ENCODE data around the gene TANGO6.

Gene TANGO6

GRCh38 chr16:68943961-68944360 is 100.6 kb downstream of the TANGO6 start:
- Mint-ChIP-seq H3K4me1 (no peaks in the 10 kb centered on the region), H3K4me3 (no peak overlapping the region), H3K9me3 (no peaks in the 10 kb centered on the region), H3K27me3 (no peaks in the 10 kb centered on the region), H3K27ac (no peak overlapping the region), H3K36me3 (peaks cover 36% of the 10 kb centered on the region)
- no peak for DNase-seq (ENCODE audit: low spot score in 2 of 2)
- ATAC-seq (ENCODE audit: low read depth) = no peak

GRCh38 chr16:68948230-68948910 is 105.0 kb downstream of the TANGO6 start:
- no peak overlapping the region for H3K27ac Mint-ChIP-seq
- no peak for DNase-seq (ENCODE audit: low spot score in 2 of 2)

DNA sequence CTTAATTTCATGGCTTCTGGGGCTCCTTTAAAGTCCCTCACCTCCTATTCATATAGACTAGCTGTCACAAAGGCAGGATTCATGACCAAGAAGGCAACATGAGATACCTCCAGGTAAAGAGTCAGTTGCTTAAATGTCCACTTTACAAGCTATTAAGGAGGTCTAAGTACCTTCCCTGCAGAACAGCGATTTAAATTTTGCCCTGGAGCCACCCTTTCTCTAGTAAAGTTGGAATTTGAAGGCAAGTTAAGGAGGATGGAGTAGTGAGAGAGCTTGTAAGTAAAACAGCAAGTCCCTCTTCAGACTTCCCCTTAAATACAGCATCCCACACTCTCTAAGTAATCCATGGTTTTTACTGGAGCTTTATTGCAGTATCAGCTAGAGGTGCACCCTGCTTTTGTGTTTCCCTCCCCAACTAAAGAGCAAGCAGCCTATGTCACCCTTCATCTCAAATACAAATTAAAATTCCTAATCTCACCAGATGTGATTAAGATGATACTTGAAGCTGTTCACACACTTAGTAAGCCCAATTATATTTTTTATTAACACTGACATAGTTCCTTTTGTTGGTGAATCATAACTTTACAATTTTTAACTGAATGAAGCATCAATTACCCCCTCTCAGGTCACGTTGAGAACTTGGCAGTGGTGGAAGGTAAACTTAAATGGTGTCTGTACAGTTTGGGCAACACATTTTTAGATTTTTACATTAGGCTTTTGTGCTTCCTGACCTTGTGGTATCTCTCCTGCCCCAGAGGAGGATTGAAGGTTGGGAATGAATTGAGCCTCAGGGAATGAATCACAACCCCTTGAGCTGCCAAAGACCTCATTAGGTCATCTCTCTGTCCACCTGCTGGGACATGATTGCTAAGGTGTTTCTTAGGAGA is 108.9 kb downstream of the TANGO6 start:
- Mint-ChIP-seq H3K27ac (no peak overlapping the region), H3K36me3 (peaks cover 5% of the 10 kb centered on the region)

More at GRCh38 chr16:68948230-68948910, 105.0 kb downstream of the TANGO6 start:
- H3K4me3 Mint-ChIP-seq = no peak overlapping the region
- ATAC-seq (ENCODE audit: low read depth) = no peak
- H3K36me3 Mint-ChIP-seq = peaks cover 27% of the 10 kb centered on the region
- no peaks in the 10 kb centered on the region for H3K4me1 Mint-ChIP-seq
- H3K9me3 Mint-ChIP-seq = no peaks in the 10 kb centered on the region
- H3K27me3 Mint-ChIP-seq = no peaks in the 10 kb centered on the region

GRCh38 chr16:68954911-68955635 is 111.7 kb downstream of the TANGO6 start:
- Mint-ChIP-seq H3K9me3 (no peaks in the 10 kb centered on the region), H3K36me3 (no peaks in the 10 kb centered on the region), H3K4me3 (no peak overlapping the region), H3K27me3 (no peaks in the 10 kb centered on the region), H3K27ac (no peak overlapping the region), H3K4me1 (no peaks in the 10 kb centered on the region)
- ATAC-seq (ENCODE audit: low read depth) (no peak), DNase-seq (ENCODE audit: low spot score in 2 of 2) (no peak)

More for the DNA sequence above, 108.9 kb downstream of the TANGO6 start:
- no peak for DNase-seq (ENCODE audit: low spot score in 2 of 2)
- H3K9me3 Mint-ChIP-seq = no peaks in the 10 kb centered on the region
- H3K4me1 Mint-ChIP-seq = no peaks in the 10 kb centered on the region
- H3K27me3 Mint-ChIP-seq = no peaks in the 10 kb centered on the region
- ATAC-seq (ENCODE audit: low read depth) = no peak
- H3K4me3 Mint-ChIP-seq = no peak overlapping the region

DNA sequence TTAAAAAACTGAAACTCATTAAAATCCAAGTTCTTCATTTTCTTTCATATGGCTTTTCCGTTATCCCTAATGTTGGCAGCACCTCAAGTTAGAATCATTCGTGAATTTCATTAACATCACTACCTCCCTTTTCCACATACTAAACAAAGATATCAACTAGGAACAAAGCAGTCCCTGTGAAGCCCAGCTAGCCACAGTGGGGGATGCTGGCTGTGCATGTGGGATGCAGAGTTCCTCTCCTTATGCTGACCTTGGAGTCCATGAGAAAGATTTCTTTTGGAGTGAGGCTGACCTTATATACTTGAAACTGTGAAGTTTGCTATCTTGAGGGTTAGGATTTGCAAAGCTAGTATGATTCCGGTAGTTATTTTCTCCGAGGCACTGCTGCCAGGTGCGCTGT is 117.6 kb downstream of the TANGO6 start:
- no peak for ATAC-seq (ENCODE audit: low read depth)
- Mint-ChIP-seq H3K27me3 (no peaks in the 10 kb centered on the region), H3K27ac (no peak overlapping the region)

DNA sequence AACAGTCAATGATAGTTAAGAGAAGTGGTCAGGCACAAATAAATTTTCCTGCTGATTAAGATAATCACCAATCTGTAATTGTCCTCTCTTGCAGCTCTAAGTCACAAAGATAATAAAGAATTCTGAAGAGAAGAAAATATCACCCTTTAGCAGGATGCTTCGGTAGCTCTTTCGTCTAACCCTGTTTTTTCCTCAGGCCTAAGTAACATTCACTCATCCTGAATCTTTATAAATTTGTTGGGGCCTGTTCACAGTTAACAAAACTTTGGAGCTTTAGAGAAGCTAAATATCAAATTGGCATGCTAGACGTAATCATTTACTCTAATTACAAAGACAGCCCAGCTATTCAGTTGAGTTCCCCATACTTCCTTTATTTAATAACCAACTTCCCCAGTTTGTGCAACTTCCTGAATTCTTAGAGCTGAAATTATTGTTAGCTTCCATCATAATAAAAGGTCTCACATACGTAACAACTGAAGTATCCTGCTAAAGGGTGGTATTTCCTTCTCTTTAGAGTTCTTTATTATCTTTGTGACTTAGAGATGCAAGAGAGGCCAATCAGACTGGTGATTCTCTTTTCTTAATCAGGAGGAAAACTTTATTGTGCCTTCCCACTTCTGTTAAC is 118.6 kb downstream of the TANGO6 start:
- Mint-ChIP-seq H3K27ac (no peak overlapping the region), H3K36me3 (peaks cover 10% of the 10 kb centered on the region), H3K27me3 (no peaks in the 10 kb centered on the region), H3K4me3 (no peak overlapping the region), H3K9me3 (peaks cover 2% of the 10 kb centered on the region), H3K4me1 (peaks cover 5% of the 10 kb centered on the region)
- no peak for DNase-seq (ENCODE audit: low spot score in 2 of 2)
- no peak for ATAC-seq (ENCODE audit: low read depth)

More for the DNA sequence above, 117.6 kb downstream of the TANGO6 start:
- no peak for DNase-seq (ENCODE audit: low spot score in 2 of 2)
- Mint-ChIP-seq H3K4me1 (peaks cover 5% of the 10 kb centered on the region), H3K36me3 (peaks cover 10% of the 10 kb centered on the region), H3K4me3 (no peak overlapping the region), H3K9me3 (peaks cover 2% of the 10 kb centered on the region)

DNA sequence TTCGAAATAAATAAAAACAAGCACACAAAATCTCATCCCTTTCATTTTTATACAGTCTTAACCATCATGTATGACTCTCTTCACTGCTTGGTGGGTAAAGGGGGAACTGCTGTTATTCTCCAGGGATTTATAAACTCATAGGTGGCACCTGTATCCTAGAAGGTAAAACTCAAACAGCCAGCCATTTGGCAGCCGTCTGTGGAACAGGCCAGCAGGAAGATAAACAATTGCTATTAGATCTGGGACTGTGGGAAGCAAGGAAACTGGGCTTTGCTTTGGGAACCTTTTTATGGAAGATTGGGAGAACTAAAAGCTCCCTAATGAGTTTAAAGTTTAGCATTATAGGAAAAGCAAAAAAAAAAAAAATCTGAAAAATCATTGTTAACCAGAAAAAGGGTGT is 126.0 kb downstream of the TANGO6 start:
- no peak for DNase-seq (ENCODE audit: low spot score in 2 of 2)
- Mint-ChIP-seq H3K4me3 (no peak overlapping the region), H3K27ac (no peak overlapping the region), H3K9me3 (no peaks in the 10 kb centered on the region), H3K4me1 (no peaks in the 10 kb centered on the region), H3K36me3 (peaks cover 31% of the 10 kb centered on the region), H3K27me3 (no peaks in the 10 kb centered on the region)
- ATAC-seq (ENCODE audit: low read depth) = no peak

DNA sequence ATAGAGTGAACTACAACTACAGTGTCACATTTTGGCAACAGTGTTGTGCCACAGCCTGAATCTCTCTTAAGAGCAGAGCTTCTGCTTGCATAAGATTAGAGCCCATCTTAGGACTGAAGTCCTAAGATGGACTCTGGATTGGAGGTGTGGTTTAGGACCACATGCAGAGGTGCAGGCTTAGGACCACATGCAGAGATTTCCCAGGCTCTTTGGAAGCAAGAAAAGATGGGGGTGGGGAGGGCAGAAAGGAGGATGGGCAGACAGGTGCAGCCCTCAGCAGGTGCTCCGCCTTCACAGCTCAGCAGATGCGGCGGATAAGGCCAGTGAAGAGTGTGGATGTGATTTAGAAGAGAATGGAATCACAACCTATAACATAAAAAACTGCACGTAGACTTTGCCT is 128.7 kb downstream of the TANGO6 start:
- no peaks in the 10 kb centered on the region for H3K27me3 Mint-ChIP-seq
- peaks cover 47% of the 10 kb centered on the region for H3K36me3 Mint-ChIP-seq
- no peak for DNase-seq (ENCODE audit: low spot score in 2 of 2)
- no peak for ATAC-seq (ENCODE audit: low read depth)
- no peak overlapping the region for H3K27ac Mint-ChIP-seq
- no peaks in the 10 kb centered on the region for H3K4me1 Mint-ChIP-seq
- no peaks in the 10 kb centered on the region for H3K9me3 Mint-ChIP-seq
- H3K4me3 Mint-ChIP-seq = no peak overlapping the region

DNA sequence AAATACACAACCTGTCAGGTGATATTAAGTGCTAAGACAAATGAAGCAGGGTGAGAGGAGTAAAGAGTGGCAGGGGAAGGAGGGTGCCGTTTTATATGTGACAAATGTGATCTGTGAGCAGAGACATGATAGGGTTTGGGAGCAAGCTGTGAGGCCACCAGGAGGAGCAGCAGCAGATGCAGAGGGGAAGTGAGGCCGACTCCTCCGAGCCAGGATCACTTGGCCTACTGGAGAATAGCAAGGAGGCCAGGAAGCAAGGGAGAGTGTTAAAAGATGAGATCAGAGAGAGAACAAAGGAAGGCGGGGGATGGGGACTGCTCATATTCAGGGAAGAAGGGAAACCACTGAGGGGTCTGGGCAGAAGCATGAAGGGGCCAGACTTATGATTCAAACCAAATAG is 129.4 kb downstream of the TANGO6 start:
- Mint-ChIP-seq H3K27me3 (no peaks in the 10 kb centered on the region), H3K4me3 (no peak overlapping the region), H3K27ac (no peak overlapping the region), H3K4me1 (no peaks in the 10 kb centered on the region), H3K36me3 (peaks cover 44% of the 10 kb centered on the region), H3K9me3 (no peaks in the 10 kb centered on the region)
- ATAC-seq (ENCODE audit: low read depth) (no peak), DNase-seq (ENCODE audit: low spot score in 2 of 2) (no peak)

GRCh38 chr16:68973611-68974120 is 130.3 kb downstream of the TANGO6 start:
- ATAC-seq (ENCODE audit: low read depth) (no peak), DNase-seq (ENCODE audit: low spot score in 2 of 2) (no peak)
- H3K4me3 Mint-ChIP-seq = no peak overlapping the region
- H3K27me3 Mint-ChIP-seq = no peaks in the 10 kb centered on the region
- no peaks in the 10 kb centered on the region for H3K9me3 Mint-ChIP-seq
- peaks cover 53% of the 10 kb centered on the region for H3K36me3 Mint-ChIP-seq
- no peaks in the 10 kb centered on the region for H3K4me1 Mint-ChIP-seq
- no peak overlapping the region for H3K27ac Mint-ChIP-seq

DNA sequence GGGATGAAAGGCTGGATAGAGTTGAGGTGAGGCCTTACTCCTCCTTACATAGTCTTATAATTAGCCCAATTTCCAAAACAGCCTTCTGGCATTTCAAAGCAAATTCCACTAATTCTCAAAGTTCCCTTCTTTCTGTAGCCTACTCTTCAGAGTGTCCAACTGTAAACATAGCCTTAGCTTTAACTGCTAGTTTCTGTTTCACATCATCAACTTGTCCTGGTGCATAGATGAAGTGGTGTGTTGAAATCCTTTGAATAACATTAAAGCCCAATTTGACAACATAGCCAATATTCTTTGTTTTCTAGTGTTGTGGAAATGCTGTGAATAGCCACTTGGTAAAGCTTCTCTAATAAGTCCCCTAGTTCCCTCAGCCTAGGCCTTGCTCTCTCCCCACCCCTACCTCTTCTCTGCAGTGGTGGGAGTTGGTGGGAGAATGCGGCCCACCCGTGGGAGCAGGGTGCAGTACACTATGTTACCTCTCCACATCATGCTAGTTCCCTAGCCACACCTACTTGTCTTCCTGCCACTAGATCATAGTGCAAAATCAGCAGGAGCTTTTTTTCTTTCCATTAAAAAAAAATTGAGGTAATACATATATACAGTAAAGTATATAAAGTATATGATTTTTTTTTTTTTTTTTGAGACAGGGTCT is 135.1 kb downstream of the TANGO6 start:
- no peak overlapping the region for H3K27ac Mint-ChIP-seq
- ATAC-seq (ENCODE audit: low read depth) = no peak

DNA sequence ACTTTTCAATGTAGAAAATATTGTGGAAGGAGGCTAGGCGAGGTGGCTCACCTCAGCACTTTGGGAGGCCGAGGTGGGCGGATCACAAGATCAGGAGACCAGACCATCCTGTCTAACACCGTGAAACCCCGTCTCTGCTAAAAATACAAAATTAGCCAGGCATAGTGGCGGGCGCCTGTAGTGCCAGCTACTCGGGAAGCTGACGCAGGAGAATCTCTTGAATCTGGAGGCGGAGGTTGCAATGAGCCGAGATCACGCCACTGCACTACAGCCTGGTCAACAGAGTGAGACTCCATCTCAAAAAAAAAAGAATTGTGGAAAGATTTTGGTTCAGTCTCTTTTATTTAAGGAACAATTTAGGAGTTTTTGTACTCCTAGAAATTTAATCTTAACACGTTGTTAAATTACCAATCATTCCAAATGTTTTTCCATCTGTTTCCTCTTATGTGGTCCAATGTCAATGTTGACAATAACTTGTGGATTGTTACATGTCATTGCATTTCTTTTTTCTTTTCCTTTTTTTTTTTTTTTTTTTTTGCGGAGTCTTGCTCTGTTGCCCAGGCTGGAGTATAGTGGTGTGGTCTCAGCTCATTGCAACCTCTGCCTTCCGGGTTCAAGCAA is 137.5 kb downstream of the TANGO6 start:
- Mint-ChIP-seq H3K27me3 (no peaks in the 10 kb centered on the region), H3K9me3 (no peaks in the 10 kb centered on the region), H3K4me1 (no peaks in the 10 kb centered on the region), H3K4me3 (no peak overlapping the region), H3K27ac (no peak overlapping the region), H3K36me3 (peaks cover 31% of the 10 kb centered on the region)
- no peak for DNase-seq (ENCODE audit: low spot score in 2 of 2)
- no peak for ATAC-seq (ENCODE audit: low read depth)

More for the DNA sequence above, 135.1 kb downstream of the TANGO6 start:
- no peak for DNase-seq (ENCODE audit: low spot score in 2 of 2)
- peaks cover 50% of the 10 kb centered on the region for H3K36me3 Mint-ChIP-seq
- no peaks in the 10 kb centered on the region for H3K27me3 Mint-ChIP-seq
- H3K4me3 Mint-ChIP-seq = no peak overlapping the region
- no peaks in the 10 kb centered on the region for H3K9me3 Mint-ChIP-seq
- H3K4me1 Mint-ChIP-seq = no peaks in the 10 kb centered on the region

DNA sequence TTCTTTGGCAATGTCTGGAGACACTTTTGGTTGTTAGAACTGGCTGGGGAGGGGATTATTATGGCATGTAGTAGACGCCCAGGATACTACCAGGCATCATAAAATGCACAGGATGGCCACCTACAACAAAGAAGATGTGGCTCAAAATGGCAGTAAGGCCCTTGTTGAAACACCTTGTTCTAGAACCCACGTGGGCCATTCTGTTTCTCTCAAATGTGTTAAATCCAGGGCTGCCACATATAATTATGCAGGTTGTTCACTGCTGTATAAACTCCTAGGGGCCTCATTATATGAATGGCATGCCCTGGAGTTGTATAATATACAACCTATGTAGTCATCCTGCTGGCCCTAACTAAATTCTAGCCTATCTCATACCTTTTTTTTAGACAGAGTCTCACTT is 138.6 kb downstream of the TANGO6 start:
- Mint-ChIP-seq H3K27me3 (no peaks in the 10 kb centered on the region), H3K36me3 (peaks cover 32% of the 10 kb centered on the region), H3K27ac (no peak overlapping the region), H3K4me3 (no peak overlapping the region), H3K4me1 (no peaks in the 10 kb centered on the region), H3K9me3 (no peaks in the 10 kb centered on the region)
- DNase-seq (ENCODE audit: low spot score in 2 of 2) (no peak), ATAC-seq (ENCODE audit: low read depth) (no peak)
